WTC11 (cell line): Measurements from ENCODE around the gene RHBDD1.

ENCODE experiments used
- IRF2 ChIP-seq: sonication (generic); formaldehyde crosslinking; IDR thresholded peaks from 2 replicates; pipeline ENCODE4 v1.8.0; 2022; ENCODE audit warnings: low read depth, missing genetic modification reagents, borderline replicate concordance
- OVOL2 ChIP-seq: fragments of 250-450 bp; sonication (Bioruptor Pico); IDR thresholded peaks from 2 replicates; pipeline ENCODE4 v1.9.0; 2021; ENCODE audit warnings: mild to moderate bottlenecking, borderline replicate concordance
- TP53 ChIP-seq: sonication (generic); formaldehyde crosslinking; IDR thresholded peaks from 2 replicates; pipeline ENCODE4 v1.8.1; 2023; ENCODE audit warnings: mild to moderate bottlenecking, missing genetic modification reagents
- TF ChIP-seq, protein P1 (sequence below): fragments of 200-600 bp; IDR thresholded peaks from 2 replicates; pipeline ENCODE4 v1.8.0; 2022; ENCODE audit warnings: antibody characterized with exemption

- TF ChIP-seq, protein P1, sequence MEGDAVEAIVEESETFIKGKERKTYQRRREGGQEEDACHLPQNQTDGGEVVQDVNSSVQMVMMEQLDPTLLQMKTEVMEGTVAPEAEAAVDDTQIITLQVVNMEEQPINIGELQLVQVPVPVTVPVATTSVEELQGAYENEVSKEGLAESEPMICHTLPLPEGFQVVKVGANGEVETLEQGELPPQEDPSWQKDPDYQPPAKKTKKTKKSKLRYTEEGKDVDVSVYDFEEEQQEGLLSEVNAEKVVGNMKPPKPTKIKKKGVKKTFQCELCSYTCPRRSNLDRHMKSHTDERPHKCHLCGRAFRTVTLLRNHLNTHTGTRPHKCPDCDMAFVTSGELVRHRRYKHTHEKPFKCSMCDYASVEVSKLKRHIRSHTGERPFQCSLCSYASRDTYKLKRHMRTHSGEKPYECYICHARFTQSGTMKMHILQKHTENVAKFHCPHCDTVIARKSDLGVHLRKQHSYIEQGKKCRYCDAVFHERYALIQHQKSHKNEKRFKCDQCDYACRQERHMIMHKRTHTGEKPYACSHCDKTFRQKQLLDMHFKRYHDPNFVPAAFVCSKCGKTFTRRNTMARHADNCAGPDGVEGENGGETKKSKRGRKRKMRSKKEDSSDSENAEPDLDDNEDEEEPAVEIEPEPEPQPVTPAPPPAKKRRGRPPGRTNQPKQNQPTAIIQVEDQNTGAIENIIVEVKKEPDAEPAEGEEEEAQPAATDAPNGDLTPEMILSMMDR: no peak
- TF ChIP-seq TP53 (CRISPR knock-in tag): no peak
- TF ChIP-seq IRF2 (CRISPR knock-in tag): no peak
- TF ChIP-seq OVOL2: no peak
These were observed 47.5 kb downstream of the RHBDD1 start for GRCh38 chr2:226883296-226883795.
